Gastrocnemius medialis (tissue), 4 donors: ENCODE results near the gene VWA3B.

ENCODE experiments used
- CTCF ChIP-seq, 5 experiments: fragments of 450-650 bp in 3 of 5; fragments of 200-600 bp in 2 of 5; sonication (generic) in 2 of 5; IDR thresholded peaks in 4 of 5; conservative IDR thresholded peaks in 1 of 5; 1 replicate in 4 of 5; 2 replicates in 1 of 5; pipeline ENCODE4 v1.5.1; 2016 to 2019; ENCODE audit warnings: antibody characterized with exemption in 5 of 5, mild to moderate bottlenecking in 3 of 5, moderate library complexity in 3 of 5
- POLR2A ChIP-seq, 2 donors: fragments of 450-650 bp; IDR thresholded peaks; one replicate each; pipeline ENCODE4 v1.6.1; 2017; ENCODE audit warnings: antibody characterized with exemption in 2 of 2, mild to moderate bottlenecking in 2 of 2, moderate library complexity in 2 of 2

- no peak for TF ChIP-seq CTCF (IDR thresholded peaks at IDR 0.05 in 4 of 5, conservative IDR thresholded peaks at IDR 0.05 in 1 of 5)
- no peak for TF ChIP-seq POLR2A (IDR thresholded peaks at IDR 0.05)
These were observed 47.4 kb downstream of the VWA3B start for GRCh38 chr2:98134172-98135005.
